Heart left ventricle (tissue), 16 donors: ENCODE results near the gene UPK1A. TPM values are rescaled to one million over a fixed set of nuclear protein-coding genes. Genes with fewer than 3 reads are reported as not detected.

Experiments
- ATAC-seq, 4 donors: fragments of 200-7000 bp; cut with Tn5 transposase; one replicate each; pipeline ENCODE4 v1.9.1; 2020 to 2022; ENCODE audit warnings: moderate library complexity in 4 of 4, mild to moderate bottlenecking in 3 of 4, moderate number of reproducible peaks in 1 of 4
- DNase-seq, 5 donors: peaks; one replicate each; pipeline ENCODE4 v3.0.0-alpha.2; 2020
- H3K27ac ChIP-seq, 12 donors: fragments of 200-600 bp; sonication (generic) in 4 of 12; one replicate each; pipeline versions ENCODE4 v1.5.0 to v1.8.0; 2016 to 2022; ENCODE audit warnings: mild to moderate bottlenecking in 2 of 12
- H3K27me3 ChIP-seq, 9 donors: fragments of 200-600 bp; sonication (generic) in 2 of 9; one replicate each; pipeline versions ENCODE4 v1.5.1 to v1.8.0; 2016 to 2022; ENCODE audit warnings: mild to moderate bottlenecking in 3 of 9
- H3K36me3 ChIP-seq, 9 donors: fragments of 200-600 bp; sonication (generic) in 2 of 9; one replicate each; pipeline versions ENCODE4 v1.5.0 to v1.8.0; 2018 to 2022; ENCODE audit warnings: mild to moderate bottlenecking in 2 of 9
- H3K4me1 ChIP-seq, 12 donors: fragments of 200-600 bp; sonication (generic) in 4 of 12; one replicate each; pipeline versions ENCODE4 v1.5.0 to v1.8.0; 2016 to 2022; ENCODE audit warnings: mild to moderate bottlenecking in 3 of 12
- H3K4me3 ChIP-seq, 12 donors: fragments of 200-600 bp; sonication (generic) in 4 of 12; one replicate each; pipeline versions ENCODE4 v1.5.0 to v1.8.0; 2017 to 2022; ENCODE audit warnings: mild to moderate bottlenecking in 9 of 12, moderate library complexity in 4 of 12
- H3K9me3 ChIP-seq, 12 donors: fragments of 200-600 bp; sonication (generic) in 4 of 12; one replicate each; pipeline versions ENCODE4 v1.5.0 to v1.8.0; 2016 to 2022; ENCODE audit warnings: mild to moderate bottlenecking in 1 of 12
- POLR2A ChIP-seq, 2 donors: fragments of 450-650 bp; IDR thresholded peaks; one replicate each; pipeline ENCODE4 v1.6.1; 2017; ENCODE audit warnings: antibody characterized with exemption in 2 of 2, mild to moderate bottlenecking in 2 of 2, moderate library complexity in 2 of 2
- WGBS, 4 donors: extraction: QIAGEN DNeasy Blood & Tissue Kit in 2 of 4; methylation state at CpG; one replicate each; pipeline versions ENCODE4 v1.1.5 to v1.1.7; 2013 to 2018; 5-methylcytosine and 5-hydroxymethylcytosine counted together
- intact Hi-C, 10 donors: fragments of 100-400 bp; cut with DNase I; formaldehyde crosslinking; loops; one replicate each; pipeline versions ENCODE4 v1.11.1 to v1.14.2; 2022
- polyA plus RNA-seq, 2 donors: library from polyadenylated mRNA; stranded (reverse); fragments of 200-250 nt; gene quantifications; one replicate each; pipeline ENCODE4 v1.2.3, GENCODE V29; 2013
- total RNA-seq, 9 donors: library from RNA; depleted of rRNA in 2 of 9; stranded (reverse); fragments of >200 nt in 2 of 9; fragmentation: NEBNext Ultra II Directional in 3 of 9; extraction: Animal tissue kit (Norgen Biotek cat#: 25700) in 3 of 9; gene quantifications; one replicate each; pipeline versions ENCODE4 v1.1.0 to v1.2.4, GENCODE V29; 2016 to 2023
- TF ChIP-seq, protein P1 (sequence below), 12 donors: fragments of 200-600 bp; sonication (generic) in 4 of 12; IDR thresholded peaks; one replicate each; pipeline versions ENCODE4 v1.5.0 to v1.8.0; 2018 to 2022; ENCODE audit warnings: antibody characterized with exemption in 12 of 12, mild to moderate bottlenecking in 5 of 12
- donor health status: ischemic (EF 13 %, LVEDD 7.1; RV severe dilation, severe dysfunction).
- donor health status: healthy with polysubstance abuse.
- donor health status: DM: no; HTN: yes; CAD: no.
- donor health status: DM: no; HTN: no; CAD: no.
- donor health status: ischemic (EF 25% LVEDD 6.9; RV normal size, moderate dysfunction).
- donor health status: ischemic (EF 25% LVEDD 5.7; RV mildly dilated, moderate dysfunction).
- donor health status: healthy.
- donor health status: DM: yes; HTN: yes; CAD: no.
- donor health status: ischemic (EF 35%, LVEDD 5.7; RV mildly dilated, moderate dysfunction).
- donor health status: nonischemic (EF 11% LVEDD 7.7; RV severe dilation, severe dysfunction).
- donor health status: DM: yes; HTN: yes; CAD: no.
- donor health status: PGD.
- donor health status: ischemic (EF 29% LVEDD 5.4; RV normal size, mild dysfunction).
- donor health status: nonischemic (EF 23%, LVEDD 6.1; RV moderate dilation, normal function).

UPK1A gene
- total and polyA plus RNA-seq, 11 donors, result not detected

DNA sequence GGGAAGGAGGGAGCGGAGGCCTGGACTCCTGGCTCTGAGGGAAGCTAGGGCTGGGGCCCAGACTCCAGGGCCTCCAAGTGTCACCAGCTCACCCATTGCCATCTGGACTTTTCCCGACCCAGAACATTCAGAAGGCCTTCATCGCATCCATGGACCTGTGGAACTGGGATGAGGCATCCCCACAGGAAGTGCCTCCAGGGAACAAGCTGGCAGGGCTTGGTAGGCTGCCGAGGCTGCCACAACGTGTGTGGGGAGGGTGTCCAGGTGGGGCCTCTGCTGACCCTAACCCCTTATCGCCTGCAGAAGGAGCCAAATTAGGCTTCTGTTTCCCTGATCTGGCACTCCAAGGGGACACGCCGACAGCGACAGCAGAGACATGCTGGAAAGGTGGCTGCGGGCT lies 24.0 kb upstream of the UPK1A start:
- Histone ChIP-seq H3K27me3 (no peaks in the 10 kb centered on the region), H3K4me1 (peaks cover 0 to 38% (median 13%) of the 10 kb centered on the region in 12 donors), H3K36me3 (peaks cover 0 to 12% (median 9%) of the 10 kb centered on the region in 9 donors), H3K4me3 (no peak overlapping the region), H3K27ac (no peak overlapping the region), H3K9me3 (no peaks in the 10 kb centered on the region)
- 65 to 73% (median 67%) methylated on average over 10 of the region's 10 CpGs for WGBS, 4 donors
- TF ChIP-seq, protein P1, sequence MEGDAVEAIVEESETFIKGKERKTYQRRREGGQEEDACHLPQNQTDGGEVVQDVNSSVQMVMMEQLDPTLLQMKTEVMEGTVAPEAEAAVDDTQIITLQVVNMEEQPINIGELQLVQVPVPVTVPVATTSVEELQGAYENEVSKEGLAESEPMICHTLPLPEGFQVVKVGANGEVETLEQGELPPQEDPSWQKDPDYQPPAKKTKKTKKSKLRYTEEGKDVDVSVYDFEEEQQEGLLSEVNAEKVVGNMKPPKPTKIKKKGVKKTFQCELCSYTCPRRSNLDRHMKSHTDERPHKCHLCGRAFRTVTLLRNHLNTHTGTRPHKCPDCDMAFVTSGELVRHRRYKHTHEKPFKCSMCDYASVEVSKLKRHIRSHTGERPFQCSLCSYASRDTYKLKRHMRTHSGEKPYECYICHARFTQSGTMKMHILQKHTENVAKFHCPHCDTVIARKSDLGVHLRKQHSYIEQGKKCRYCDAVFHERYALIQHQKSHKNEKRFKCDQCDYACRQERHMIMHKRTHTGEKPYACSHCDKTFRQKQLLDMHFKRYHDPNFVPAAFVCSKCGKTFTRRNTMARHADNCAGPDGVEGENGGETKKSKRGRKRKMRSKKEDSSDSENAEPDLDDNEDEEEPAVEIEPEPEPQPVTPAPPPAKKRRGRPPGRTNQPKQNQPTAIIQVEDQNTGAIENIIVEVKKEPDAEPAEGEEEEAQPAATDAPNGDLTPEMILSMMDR (IDR thresholded peaks at IDR 0.05), result no peak
- TF ChIP-seq POLR2A (IDR thresholded peaks at IDR 0.05), result no peak
- DNase-seq, result no peak
- intact Hi-C loops, result no loop called here
- no peak for ATAC-seq

DNA sequence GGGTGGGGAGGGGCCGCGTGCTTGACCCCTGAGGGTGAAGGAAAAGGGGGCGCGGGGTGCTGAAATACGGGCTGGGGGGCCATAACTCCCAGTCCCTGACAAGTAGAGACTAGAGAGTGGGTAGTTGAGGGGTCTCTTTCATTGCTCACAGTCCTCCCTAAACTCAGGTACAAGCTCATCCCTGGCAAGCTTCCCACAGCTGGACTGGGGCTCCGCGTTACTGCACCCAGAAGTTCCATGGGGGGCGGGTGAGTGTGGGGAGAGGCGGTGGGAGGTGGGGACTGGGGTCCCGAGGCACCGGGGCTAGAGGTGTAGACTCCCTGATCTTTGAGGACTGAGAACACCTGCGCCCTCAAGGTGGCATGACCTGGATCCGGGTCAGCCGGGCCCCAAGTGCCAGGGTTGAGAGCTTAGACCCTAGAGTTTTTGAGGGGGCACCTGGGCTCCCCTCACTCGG lies 23.5 kb upstream of the UPK1A start:
- TF ChIP-seq, protein P1 (IDR thresholded peaks at IDR 0.05), result no peak
- H3K9me3 ChIP-seq, result no peaks in the 10 kb centered on the region
- ATAC-seq, result no peak
- peak overlapping the region; percentile 34 to 71 (median 62) for H3K4me3 ChIP-seq
- H3K36me3 ChIP-seq, result peaks cover 0 to 7% (median 4%) of the 10 kb centered on the region in 9 donors
- no peak for DNase-seq
- H3K4me1 ChIP-seq, result peaks cover 0 to 43% (median 17%) of the 10 kb centered on the region in 12 donors
- H3K27ac ChIP-seq, result peak overlapping the region in 9 of 12 donors; percentile 66 to 93 (median 81)
- no peaks in the 10 kb centered on the region for H3K27me3 ChIP-seq
- whole genome bisulfite sequencing, 4 donors, result 37 to 53% (median 50%) methylated on average over 7 to 15 of the region's 15 CpGs
- intact Hi-C loops, result no loop called here

DNA sequence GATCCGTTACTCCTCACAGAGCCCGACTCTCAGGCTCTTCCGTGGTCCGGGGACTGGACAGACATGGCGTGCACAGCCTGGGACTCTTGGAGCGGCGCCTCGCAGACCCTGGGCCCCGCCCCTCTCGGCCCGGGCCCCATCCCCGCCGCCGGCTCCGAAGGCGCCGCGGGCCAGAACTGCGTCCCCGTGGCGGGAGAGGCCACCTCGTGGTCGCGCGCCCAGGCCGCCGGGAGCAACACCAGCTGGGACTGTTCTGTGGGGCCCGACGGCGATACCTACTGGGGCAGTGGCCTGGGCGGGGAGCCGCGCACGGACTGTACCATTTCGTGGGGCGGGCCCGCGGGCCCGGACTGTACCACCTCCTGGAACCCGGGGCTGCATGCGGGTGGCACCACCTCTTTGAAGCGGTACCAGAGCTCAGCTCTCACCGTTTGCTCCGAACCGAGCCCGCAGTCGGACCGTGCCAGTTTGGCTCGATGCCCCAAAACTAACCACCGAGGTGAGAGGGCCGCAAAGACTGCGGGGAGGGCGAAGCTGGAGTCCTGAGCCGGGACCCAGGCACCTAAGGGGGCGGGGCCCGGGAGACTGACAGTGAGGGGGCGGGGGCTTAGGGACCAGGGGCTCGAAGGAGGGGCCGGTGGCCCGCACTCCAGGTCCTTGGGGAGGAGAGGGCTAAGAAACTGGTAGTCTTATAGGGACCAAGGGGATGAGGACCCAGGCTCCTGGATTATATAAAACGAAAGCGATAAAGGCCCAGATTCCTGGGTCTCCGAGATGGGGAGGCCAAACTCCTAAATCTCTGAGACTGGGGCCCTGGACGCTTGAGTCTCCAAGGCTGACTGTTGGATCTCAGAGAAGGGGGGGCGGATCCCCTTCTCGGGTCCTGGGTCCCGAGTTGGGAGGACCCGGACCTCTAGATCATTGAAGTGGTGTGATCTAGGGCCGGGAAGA lies 22.8 kb upstream of the UPK1A start:
- WGBS, 4 donors, result 0 to 1% (median 0%) methylated on average over 22 to 69 of the region's 69 CpGs
- H3K36me3 ChIP-seq, result no peaks in the 10 kb centered on the region
- H3K4me1 ChIP-seq, result peaks cover 0 to 44% (median 18%) of the 10 kb centered on the region in 12 donors
- H3K9me3 ChIP-seq, result no peaks in the 10 kb centered on the region
- H3K27ac ChIP-seq, result peak overlapping the region in 11 of 12 donors; percentile 58 to 93 (median 79)
- peak; percentile 74 to 93 (median 83) for DNase-seq
- peak overlapping the region; percentile 34 to 71 (median 62) for H3K4me3 ChIP-seq
- H3K27me3 ChIP-seq, result no peaks in the 10 kb centered on the region
- ATAC-seq, result peak; percentile 13 to 70 (median 60)
- intact Hi-C loops, result no loop called here
- TF ChIP-seq, protein P1 (IDR thresholded peaks at IDR 0.05), result peak in 2 of 12 donors; percentile 10 to 13
- TF ChIP-seq POLR2A (IDR thresholded peaks at IDR 0.05), result peak in 1 of 2 donors; percentile 71
